Hepatic stellate cell (primary cell): ENCODE measurements around the gene GREB1L.
"Not testable (repeated sequence)": the region's sequence is repeated elsewhere in the genome, so short reads cannot be mapped to it uniquely, and the experiment has no call there.

Source experiments
- DNase-seq: peaks from one replicate; pipeline ENCODE4 v3.0.0; 2011; ENCODE audit warnings: low spot score

The GREB1L gene

DNA sequence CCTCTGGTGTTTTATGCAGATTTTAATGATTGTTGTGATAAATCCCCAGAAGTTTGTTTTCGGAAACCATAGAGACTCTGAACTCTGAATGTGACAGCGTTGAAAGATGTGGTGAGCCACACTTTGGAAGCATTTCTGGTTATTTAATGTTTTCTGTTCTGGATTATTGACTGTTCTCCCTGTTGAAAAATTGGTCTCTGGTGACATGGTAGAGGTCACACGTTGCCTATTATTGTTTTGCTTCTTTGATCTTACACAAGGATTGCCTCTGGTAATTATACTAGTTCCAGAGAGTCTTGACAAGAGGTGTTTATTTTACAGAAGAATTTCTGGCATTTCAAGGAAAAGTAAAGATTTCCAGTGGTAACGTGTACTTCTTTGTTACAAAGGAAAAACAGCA lies 127.1 kb downstream of the GREB1L start:
- no peak for DNase-seq

DNA sequence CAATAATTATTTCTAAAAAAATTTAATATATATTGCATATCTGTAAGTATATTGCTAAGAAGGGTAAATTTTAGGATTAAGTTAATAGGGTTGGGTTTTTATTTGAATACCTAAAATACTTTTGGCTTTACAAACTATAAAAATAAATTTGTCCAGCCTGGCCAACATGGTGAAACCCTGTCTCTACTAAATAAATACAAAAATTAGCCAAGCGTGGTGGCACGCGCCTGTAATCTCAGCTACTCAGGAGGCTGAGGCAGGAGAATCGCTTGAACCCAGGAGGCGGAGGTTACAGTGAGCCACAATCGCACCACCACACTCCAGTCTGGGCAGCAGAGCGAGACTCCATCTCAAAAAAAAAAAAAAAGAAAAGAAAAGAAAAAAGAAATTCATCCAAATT lies 127.6 kb downstream of the GREB1L start:
- DNase-seq, result not testable (repeated sequence)

DNA sequence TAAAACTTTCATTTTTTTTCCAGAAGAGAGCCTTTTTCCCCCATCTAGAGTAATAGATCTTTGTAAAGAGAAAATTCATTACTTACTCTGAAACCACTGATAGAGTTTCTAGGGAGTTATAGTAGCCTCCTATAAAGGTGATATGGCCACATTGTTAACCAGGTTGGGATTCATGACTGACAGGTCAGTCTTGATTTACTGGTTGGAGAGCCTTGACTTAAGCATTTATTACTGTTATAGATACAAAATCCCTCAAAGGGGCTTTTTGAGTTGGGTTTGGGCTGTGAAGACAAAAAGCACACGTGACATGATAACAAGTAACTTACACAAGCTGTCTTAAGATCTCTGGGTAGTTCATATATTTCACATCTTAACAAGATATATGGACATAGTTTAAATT lies 141.0 kb downstream of the GREB1L start:
- no peak for DNase-seq

DNA sequence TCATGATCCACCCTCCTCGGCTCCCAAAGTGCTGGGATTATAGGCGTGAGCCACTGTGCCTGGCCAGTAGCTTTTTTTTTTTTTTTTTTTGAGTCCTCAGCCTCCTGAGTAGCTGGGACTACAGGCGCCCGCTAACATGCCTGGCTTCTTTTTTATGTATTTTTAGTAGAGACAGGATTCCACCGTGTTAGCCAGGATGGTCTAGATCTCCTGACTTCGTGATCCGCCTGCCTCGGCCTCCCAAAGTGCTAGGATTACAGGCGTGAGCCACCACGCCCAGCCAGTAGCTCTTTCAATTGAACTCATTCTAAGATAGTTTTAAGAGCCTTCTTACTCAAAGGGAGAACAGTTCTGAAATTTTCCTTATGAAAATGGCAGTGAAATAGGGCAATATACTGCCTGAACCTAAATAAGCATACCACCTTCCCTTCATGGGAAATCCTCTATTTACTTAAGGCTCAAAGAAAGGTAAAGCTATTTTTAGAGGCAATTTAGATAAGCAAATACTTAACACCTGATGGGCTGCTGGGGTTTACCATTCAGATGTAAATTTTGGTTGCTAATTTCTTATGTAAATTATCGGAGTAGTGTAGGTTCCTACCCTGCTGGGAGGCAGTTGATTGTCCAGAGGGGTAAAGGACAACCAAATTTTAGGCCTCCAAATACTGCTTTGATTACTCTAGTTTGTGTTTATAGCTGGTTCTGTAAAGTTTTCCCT lies 144.7 kb downstream of the GREB1L start:
- no peak for DNase-seq

DNA sequence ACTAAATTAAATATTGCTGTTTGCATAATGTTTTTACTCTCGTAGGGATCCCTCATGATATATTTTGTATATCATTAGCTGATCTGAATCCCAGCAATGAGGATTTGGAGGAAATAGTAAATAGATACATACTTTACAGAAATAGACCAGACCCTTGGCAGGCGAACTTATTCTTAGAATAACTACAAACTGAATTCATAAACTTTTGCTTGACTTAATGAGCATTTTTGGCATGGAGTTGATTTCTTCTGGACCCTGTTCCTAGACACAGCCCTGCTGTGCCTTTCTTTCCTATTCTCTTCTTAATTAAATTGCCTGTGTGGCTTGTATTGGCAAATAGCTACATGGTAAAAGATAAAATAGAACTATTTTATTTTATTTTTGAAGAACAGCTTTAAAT lies 145.9 kb downstream of the GREB1L start:
- no peak for DNase-seq

DNA sequence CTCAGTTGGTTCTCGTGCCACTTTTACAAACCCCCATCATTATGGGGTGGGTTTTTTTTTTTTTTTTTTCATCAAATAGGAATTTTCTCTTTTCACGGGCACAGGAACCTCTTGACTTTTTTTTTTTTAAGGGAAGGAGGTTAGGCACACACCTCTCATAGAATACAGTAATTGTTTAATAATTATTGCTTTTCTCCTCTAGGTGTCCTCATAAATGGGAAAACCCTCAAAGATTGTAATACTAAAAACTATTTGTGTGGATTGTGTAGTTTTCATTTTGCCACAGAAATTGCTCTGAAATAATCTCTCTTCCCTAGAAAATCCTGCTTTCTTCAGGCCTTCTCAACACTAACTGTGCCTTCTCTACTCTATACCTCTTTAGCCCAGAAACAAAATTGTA lies 147.3 kb downstream of the GREB1L start:
- no peak for DNase-seq

DNA sequence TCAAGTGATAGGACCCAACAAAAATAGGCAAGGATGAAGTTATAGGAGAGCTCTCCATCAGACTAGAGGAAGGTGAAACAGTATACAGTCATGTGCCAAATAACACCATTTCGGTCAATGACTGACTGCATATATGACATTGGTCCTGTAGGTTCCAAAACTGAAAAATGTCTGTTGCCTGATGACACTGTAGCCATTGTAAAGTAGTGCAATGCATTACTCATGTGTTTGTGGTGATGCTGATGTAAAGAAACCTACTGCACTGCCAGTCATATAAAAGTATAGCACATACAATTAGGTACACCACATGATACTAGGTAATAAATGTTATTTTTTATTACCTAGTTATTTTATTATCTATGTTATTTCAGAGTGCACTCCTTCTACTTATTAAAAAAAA lies 147.9 kb downstream of the GREB1L start:
- no peak for DNase-seq

DNA sequence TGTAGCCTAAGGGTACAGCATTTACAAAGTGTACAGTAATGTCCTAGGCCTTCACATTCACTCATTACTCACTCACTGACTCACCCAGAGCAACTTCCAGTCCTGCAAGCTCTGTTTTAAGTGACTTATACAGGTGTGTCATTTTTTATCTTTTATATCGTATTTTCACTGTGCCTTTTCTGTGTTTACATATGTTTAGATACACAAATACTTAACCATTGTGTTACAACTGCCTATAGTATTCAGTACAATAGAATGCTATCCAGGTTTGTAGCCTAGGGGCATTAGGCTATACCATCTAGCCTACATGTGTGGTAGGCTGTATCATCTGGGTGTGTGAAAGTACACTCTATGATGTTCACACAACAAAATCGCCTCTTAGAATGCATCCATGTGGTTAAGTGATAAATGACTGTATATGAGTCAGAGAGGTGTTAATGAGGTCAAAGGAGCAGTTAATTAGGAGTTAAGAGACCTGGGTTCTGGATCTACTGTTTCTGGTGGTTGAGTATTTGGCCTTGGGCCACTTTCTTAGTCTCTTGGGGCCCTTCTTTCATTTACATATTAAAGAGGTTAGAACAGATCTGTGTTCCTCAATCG lies 149.1 kb downstream of the GREB1L start:
- no peak for DNase-seq

DNA sequence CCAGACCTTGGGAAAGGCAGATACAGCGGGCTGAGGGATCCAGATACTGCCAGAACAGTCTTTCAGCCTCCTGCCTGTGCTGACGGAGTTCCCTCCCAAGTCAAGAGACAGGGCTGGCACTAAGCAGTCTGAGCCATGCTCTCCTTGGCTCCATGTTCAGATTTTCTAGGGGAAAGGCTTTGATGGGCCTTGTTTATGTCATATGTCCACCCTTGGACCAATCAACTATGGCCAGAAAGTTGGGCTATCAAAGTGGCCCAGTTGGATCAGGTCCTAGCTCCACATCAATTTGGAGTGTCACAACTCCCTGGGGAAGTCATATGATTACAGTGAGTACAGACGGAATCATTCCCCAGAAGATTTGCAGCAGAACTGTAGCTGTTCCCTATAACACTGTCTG lies 152.0 kb downstream of the GREB1L start:
- no peak for DNase-seq

DNA sequence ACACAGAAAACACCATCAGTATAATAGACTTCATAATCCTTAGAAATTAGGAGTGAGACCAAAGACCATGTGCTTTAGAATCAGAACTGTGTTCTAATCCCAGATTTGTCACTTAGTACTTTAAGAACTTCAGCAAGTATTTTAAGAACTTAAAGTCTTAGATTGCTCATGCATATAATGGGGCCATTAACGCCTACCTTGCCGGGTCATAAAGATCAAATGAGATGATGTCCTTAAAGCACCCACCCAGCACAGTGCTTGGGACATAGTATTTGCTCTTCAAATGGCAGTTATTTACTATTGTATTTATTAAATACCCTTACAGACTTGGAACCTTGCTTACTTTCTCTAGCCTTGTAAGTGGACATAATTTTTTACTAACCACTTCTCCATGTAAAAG lies 156.1 kb downstream of the GREB1L start:
- DNase-seq, result no peak

DNA sequence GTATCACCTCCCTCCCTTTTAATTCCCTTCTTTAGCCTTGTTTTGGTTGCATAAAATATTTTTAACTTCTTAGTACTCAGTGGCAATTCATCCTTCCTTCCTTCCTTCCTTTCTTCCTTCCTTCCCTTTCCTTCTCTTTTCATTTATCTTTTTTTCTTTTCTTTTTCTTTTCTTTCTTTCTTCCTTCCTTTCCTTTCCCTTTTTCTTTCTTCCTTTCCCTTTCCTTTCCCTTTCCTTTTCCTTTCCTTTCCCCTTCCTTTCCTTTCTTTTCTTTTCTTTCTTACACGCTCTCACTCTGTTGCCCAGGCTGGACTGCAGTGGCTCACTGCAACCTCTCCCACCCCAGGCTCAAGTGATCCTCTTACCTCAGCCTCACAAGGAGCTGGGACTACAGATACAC lies 160.2 kb downstream of the GREB1L start:
- DNase-seq, result no peak

DNA sequence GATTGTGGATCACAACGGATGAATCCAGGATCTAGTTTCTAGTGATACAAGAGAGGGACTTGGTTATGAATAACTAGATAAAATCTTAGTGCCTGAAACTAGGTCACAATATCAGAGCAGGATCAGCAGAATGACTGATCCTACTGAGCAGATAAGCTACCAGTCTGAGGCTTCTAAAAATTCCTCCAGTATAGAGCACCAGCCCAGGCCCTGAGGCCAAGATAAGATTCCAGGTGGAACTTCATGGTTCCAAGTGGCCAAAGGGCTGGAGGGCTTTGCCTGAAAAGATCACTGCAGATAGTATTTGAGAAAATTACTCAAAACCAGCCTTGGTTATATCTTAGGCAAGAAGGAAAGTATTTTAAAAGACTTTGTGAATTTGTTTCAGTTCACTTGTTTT lies 162.4 kb downstream of the GREB1L start:
- DNase-seq, result no peak

DNA sequence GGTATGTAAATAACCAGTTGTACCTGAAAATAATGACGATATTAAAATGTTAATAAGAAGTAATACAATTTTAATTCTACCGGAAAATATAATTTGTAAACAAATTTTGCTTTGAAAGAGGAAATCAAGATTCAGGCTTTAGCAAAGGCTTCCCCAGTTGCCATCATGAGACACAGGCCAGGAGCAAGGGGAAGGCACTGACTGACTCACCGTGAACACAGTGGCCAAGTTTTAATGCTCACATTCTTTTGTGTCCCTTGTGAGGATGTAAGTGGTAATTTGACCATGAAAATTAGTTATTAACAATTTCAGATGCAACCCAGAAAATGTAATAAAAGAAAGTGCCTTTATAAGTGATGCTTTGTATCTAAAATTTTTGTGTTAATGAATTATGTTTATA lies 164.1 kb downstream of the GREB1L start:
- DNase-seq, result no peak

DNA sequence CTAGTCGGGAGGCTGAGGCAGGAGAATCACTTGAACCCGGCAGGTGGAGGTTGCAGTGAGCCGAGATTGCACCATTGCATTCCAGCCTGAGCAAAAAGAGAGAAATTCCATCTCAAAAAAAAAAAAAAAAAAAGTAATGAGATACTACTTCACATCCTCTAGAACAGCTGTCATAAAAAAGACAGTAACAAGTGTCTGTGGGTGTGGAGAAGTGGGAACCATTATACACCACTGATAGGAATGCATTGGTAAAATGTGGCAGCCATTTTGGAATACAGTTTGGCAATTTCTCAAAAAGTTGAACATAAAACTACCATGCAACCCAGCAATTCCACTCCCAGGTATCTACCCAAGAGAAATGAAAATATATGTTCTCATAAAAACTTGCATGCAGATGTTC lies 166.6 kb downstream of the GREB1L start:
- no peak for DNase-seq

DNA sequence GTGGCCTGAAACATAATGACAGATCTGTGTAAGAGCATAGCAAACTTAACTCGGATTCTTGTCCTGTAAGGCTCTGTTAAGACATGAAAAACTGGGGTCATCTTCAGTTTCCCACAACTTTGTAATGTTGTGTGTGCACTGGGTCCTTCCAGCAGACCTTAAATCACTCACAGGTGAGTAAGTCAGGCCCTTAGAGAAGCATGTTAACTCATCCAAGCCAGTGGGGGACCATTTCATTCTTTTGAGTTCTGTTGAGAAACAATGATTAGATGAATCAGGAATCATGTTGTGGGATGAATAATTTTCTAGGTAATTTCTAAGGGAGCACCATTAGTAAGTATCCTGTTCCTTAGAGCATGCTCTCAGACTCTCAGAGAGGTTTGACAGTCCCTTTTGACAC lies 191.4 kb downstream of the GREB1L start:
- no peak for DNase-seq

DNA sequence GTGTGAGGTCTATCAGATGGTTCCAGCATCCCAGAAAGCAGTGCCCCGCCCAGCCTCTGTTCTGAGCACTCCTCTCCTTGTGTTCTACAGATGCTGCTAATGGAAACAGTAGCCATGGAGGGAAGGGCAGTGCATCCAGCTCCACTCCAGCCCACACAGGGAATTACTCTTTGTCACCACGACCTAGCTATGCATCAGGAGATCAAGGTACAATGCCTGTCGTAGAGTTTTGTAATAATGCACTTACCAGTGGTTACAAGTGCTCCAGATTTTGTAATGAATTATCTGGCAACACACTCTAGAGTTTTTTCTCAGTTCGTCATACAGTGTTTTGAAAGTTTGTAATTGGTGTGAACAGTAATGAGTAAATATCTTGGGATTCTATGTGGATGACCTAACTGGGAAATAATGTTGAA lies 197.4 kb downstream of the GREB1L start:
- no peak for DNase-seq

DNA sequence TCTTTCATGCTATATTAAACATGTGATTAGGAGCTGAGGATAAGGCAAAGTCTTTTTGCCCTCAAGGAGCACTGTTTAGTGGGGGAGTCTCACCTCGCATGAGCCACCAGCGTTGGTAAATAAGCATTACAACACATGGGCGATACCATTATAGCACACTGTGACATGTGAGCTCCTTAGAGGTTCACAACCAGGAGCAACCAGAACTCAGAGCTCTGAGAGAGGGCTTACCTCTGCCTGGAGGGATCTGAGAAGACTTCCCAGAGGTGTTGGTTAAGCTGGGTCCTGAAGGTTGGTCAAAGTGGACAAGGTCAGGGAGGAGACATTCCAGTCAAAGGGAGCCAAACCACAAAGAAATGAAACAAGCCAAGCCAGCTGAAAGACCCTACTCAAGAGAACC lies 199.6 kb downstream of the GREB1L start:
- DNase-seq, result no peak

DNA sequence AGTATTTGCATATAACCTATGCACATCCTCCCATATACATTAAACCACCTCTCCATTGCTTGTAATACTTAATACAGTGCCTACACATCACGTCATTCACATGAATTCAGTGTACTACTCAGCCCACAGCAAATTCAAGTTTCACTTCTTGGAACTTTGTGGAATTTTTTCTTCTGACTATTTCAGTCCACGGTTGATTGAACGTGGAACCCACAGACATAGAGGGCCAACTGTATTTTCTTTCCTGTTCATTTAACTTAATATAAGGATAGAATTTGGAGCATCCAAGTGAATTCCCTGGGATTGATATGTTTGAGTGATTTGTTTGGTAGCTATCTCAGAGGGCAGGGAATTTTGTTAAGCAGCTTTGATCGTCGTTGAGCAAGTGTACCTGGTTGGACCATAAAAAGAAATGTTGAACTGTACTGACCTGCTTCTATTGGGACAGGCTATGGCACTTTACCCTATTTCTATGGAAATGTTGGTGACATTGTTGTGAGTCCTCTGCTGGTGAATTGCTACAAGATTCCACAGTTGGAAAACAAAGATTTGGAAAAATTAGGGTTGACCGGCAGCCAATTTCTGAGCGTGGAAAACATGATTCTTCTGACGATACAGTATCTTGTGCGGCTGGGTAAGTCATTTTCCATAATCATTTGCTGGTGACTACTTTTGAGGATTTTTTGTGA lies 201.9 kb downstream of the GREB1L start:
- DNase-seq, result no peak

DNA sequence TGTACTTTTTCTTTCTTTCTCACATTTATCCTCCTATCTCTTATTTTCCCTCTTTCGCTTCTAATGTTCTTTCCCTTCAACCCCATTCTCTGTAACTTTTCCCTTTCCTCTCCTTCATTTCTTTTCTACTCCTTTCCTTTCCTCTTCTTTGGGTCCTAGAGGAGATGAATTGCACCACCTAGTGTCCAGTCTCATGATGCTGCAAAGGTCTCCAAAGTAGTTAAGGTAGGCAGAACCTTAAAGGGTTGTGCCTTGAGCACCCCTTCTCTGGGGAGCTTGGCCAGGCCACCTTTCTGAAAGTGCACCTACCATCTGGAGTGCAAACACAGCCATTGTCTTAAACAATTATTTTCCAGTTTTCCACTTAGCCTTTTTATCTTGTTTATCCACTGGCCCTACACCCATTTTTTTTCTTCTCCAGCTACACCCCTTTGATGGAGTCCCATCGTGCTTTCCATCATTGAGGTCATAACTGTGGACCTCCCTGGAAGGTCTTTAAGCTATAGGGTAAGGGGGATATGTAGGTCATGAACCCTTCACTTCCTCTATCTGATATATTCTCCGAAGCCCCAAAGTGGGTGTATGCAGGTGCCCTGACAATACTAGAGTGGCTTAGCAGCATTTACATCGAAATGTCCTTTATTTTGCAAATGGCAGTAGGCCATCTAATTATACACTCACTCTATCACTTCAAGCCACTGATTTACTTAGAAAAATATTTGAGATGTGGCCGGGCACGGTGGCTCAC lies 202.6 kb downstream of the GREB1L start:
- DNase-seq, result peak; percentile 40

DNA sequence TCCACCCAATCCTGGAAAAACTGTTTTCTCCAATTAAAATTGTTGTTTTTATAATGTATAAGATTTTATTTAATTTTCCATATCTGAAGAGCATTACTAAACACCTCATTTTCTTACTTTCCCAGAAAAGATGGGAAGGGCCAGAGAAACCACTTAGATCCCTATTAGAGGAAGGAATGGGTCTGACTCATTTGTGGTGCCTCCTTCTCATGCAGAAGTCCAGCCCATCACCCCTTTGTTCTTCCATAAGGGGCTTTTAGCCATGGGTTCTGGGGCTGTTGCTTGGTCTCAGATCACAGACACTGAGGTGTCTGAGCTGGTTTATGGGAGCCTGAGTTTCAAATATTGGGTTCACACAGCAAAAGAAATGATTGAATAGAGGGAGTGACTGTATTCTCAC lies 206.3 kb downstream of the GREB1L start:
- no peak for DNase-seq

DNA sequence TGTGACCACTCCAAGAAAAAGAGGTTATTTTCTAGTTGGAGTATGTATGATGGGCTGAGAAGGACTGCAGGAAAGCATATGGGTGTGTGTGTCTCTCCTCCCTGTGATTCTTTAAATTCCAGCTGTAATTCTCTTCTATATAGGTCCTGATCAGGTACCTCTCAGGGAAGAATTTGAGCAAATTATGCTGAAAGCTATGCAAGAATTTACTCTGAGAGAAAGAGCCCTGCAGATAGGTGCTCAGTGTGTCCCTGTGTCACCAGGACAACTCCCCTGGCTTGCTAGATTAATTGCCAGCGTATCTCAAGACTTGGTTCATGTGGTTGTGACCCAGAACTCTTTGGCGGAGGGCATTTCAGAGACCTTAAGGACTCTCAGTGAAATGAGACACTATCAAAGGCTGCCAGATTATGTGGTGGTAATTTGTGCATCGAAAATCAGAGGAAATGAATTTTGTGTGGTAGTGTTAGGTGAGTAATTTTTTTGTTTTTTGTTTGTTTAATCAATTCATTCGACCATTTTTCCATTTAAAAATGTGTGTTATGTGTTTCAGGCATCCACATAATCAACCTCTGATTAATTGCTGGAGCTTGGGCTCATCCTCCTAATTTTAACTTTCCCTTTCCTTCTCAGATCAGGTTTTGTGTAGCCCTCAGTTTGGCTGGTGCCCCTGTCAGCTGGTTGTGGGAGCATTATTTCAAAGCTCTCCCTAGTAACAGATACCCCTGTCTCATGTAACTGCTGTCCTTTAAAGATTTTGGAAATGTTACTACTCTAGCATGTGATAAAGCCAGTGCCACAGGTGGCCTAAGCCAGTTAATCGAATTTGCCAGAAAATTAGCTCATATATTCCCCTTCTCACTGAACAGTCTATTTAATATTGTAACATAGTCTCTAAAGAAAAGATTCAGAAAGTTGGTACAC lies 207.6 kb downstream of the GREB1L start:
- DNase-seq, result no peak

DNA sequence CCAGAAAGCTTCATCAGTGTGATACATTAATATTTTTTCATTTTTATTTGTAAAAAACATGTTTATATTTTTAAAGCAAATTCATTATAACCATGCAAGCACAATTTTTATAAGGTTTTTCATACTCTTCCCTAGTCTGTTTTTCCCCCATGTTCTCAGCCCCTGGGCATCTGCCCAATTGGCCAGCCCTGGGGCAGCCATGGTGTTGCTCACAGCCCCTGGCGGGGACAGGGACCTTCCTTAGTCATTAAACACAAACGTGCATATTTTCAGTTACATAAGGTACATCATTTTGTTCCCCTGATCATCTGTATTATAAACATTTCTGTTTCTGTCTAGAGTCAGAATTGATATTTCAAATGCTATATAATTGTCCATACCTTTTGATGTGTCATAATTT lies 208.5 kb downstream of the GREB1L start:
- no peak for DNase-seq
